ENCODE results near the gene RBAK.

- no peak for TF ChIP-seq HMGXB4 (CRISPR knock-in tag; IDR thresholded peaks at IDR 0.05; ENCODE audit: borderline replicate concordance)
- no peak for TF ChIP-seq JUN (IDR thresholded peaks at IDR 0.05)
- no peak for TF ChIP-seq CHD2 (IDR thresholded peaks at IDR 0.05; ENCODE audit: low read length, partially characterized antibody)
- no peak for TF ChIP-seq RNF2 (IDR thresholded peaks at IDR 0.05; ENCODE audit: borderline replicate concordance, low read depth)
- TF ChIP-seq MAX (IDR thresholded peaks at IDR 0.05), result no peak
- no peak for TF ChIP-seq POLR2A (IDR thresholded peaks at IDR 0.05; ENCODE audit: low read length)
- TF ChIP-seq ZNF302 (CRISPR knock-in tag; IDR thresholded peaks at IDR 0.05), result no peak
- TF ChIP-seq GATA3 (IDR thresholded peaks at IDR 0.05; ENCODE audit: borderline replicate concordance), result no peak
- no peak for TF ChIP-seq CTCF (IDR thresholded peaks at IDR 0.05)
Observed at GRCh38 chr7:5012985-5013384, 32.7 kb upstream of the RBAK start.
